ENCODE measurements around the gene HEATR5A.
"Not testable (repeated sequence)": the region's sequence is repeated elsewhere in the genome, so short reads cannot be mapped to it uniquely, and the experiment has no call there.

HEATR5A gene

GRCh38 chr14:31253746-31254471, 166.4 kb downstream of the HEATR5A start:
- DNase-seq, result no peak

GRCh38 chr14:31252865-31253264, 167.5 kb downstream of the HEATR5A start:
- no peak for DNase-seq

- no peak for DNase-seq
These were observed 169.1 kb downstream of the HEATR5A start for GRCh38 chr14:31251028-31251958.

- DNase-seq, result no peak
These were observed 175.7 kb downstream of the HEATR5A start for GRCh38 chr14:31244626-31245025.

- DNase-seq, result no peak
These were observed 176.5 kb downstream of the HEATR5A start for GRCh38 chr14:31243860-31244259.

- DNase-seq, result not testable (repeated sequence)
These were observed 178.0 kb downstream of the HEATR5A start for GRCh38 chr14:31242161-31242940.
